ENCODE data around the gene CXCR6. TPM values are rescaled to one million over a fixed set of nuclear protein-coding genes. Genes with fewer than 3 reads are reported as not detected.
A peak's percentile ranks its signal among the peaks of the same experiment; 100 is the strongest.

The CXCR6 gene
- total RNA-seq, 2 donors from 2014 or later: 2.2 to 4.9 TPM

DNA sequence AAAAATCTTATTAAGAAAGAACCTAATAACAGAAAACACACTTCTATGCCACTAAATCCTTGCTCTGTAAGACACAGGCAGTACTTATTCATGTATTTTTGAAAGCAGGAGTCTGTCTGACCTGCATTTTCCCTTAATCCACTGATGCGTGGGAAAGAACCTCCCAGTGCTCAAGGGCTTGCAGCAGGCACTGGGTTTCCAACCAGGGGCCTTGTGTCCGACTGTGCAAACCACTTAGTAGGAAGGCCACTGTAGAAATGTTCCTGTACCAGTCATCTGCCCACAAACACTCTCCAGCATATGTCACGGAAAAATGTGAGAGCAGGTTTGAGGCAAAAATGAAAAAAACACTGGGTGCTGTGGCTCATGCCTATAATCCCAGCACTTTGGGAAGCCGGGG is 12.4 kb downstream of the CXCR6 start:
- Histone ChIP-seq H3K36me3 (peaks cover 76% of the 10 kb centered on the region), H3K9me3 (no peaks in the 10 kb centered on the region), H3K27me3 (replicated peaks; ENCODE audit: insufficient read depth) (no peaks in the 10 kb centered on the region), H3K27ac (no peak overlapping the region), H3K4me1 (ENCODE audit: control insufficient read depth in 1 of 2, low read depth in 2 of 2) (peaks cover 0 to 6% of the 10 kb centered on the region in 2 donors), H3K4me3 (no peak overlapping the region)
- TF ChIP-seq, protein P1, sequence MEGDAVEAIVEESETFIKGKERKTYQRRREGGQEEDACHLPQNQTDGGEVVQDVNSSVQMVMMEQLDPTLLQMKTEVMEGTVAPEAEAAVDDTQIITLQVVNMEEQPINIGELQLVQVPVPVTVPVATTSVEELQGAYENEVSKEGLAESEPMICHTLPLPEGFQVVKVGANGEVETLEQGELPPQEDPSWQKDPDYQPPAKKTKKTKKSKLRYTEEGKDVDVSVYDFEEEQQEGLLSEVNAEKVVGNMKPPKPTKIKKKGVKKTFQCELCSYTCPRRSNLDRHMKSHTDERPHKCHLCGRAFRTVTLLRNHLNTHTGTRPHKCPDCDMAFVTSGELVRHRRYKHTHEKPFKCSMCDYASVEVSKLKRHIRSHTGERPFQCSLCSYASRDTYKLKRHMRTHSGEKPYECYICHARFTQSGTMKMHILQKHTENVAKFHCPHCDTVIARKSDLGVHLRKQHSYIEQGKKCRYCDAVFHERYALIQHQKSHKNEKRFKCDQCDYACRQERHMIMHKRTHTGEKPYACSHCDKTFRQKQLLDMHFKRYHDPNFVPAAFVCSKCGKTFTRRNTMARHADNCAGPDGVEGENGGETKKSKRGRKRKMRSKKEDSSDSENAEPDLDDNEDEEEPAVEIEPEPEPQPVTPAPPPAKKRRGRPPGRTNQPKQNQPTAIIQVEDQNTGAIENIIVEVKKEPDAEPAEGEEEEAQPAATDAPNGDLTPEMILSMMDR (IDR thresholded peaks at IDR 0.05): no peak
- DNase-seq (ENCODE audit: low spot score) (no peak), ATAC-seq (ENCODE audit: insufficient number of reproducible peaks, low FRiP score, low read depth) (no peak)

DNA sequence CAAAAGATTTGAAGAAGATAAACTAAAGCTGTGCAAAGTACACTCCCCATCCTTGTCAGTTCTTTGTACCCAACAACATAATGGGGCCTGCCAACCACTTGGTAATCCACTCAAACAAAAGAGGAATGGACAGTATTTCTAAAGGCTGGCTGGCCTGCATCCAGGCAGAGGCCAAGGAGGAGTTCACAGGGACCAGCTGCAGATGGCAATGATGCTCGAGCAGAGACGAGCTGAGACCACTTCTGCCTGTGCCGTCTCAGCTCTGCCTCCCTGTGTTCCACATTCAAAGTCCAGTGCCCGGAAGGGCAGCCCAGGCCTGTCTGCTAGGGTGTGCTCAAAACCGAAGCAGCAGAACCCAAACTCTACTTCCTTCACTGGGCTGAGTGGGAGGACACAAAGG is 14.3 kb downstream of the CXCR6 start:
- H3K27ac ChIP-seq: no peak overlapping the region
- no peak for ATAC-seq (ENCODE audit: insufficient number of reproducible peaks, low FRiP score, low read depth)
- H3K4me1 ChIP-seq (ENCODE audit: control insufficient read depth in 1 of 2, low read depth in 2 of 2): no peaks in the 10 kb centered on the region
- H3K36me3 ChIP-seq: peaks cover 77% of the 10 kb centered on the region
- TF ChIP-seq, protein P1 (IDR thresholded peaks at IDR 0.05): no peak
- no peaks in the 10 kb centered on the region for H3K9me3 ChIP-seq
- no peak for DNase-seq (ENCODE audit: low spot score)
- H3K4me3 ChIP-seq: no peak overlapping the region
- no peaks in the 10 kb centered on the region for H3K27me3 ChIP-seq (replicated peaks; ENCODE audit: insufficient read depth)

DNA sequence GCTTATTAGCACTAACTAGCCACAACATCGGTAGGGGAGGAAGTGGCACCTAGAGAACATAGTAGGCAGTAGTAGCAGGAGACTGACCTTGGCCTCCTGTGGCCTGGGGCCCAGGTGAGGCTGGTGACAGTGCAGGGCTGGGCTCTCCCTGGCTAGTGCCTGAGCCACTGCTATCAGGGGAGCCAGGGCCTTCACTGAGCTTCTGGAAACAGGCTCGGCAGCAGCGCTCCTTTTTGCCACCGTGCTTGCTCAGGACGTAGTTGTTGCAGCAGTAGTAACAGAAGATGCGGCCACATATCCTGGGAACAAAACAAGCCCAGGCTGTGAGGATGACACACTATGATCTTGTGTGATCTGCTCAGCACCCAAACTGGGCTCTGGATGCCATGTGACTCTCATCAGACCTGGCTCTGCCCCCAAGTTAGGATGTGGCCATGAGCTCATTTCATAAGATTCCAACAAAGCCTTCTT is 15.1 kb downstream of the CXCR6 start:
- H3K27ac ChIP-seq: peak overlapping the region in 1 of 2 donors; percentile 12
- no peak for ATAC-seq (ENCODE audit: insufficient number of reproducible peaks, low FRiP score, low read depth)

DNA sequence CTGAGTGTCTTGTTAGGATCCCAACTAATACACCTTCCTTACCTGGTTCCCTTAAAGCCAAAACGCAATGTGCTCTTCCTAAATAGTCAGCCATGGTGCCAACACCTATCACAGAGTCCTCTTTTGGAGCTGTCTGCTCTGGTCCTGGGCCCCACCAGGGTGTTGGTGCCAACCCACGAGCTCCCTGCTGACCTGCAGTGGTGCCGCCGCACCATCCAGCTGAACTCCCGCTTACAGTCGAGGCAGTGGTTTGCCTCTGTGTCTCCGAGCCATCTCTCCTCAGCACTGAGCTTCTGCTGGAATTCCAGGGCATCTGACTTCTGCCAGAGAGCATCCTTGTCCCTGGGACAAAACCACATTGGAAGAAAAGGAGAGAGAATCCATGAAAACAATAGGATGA is 15.9 kb downstream of the CXCR6 start:
- H3K36me3 ChIP-seq: peaks cover 84% of the 10 kb centered on the region
- DNase-seq (ENCODE audit: low spot score): no peak
- ATAC-seq (ENCODE audit: insufficient number of reproducible peaks, low FRiP score, low read depth): no peak

More for the DNA sequence above, 15.1 kb downstream of the CXCR6 start:
- DNase-seq (ENCODE audit: low spot score): no peak
- TF ChIP-seq, protein P1 (IDR thresholded peaks at IDR 0.05): no peak
- no peaks in the 10 kb centered on the region for H3K27me3 ChIP-seq (replicated peaks; ENCODE audit: insufficient read depth)
- H3K9me3 ChIP-seq: no peaks in the 10 kb centered on the region
- H3K36me3 ChIP-seq: peaks cover 82% of the 10 kb centered on the region
- H3K4me1 ChIP-seq (ENCODE audit: control insufficient read depth in 1 of 2, low read depth in 2 of 2): no peaks in the 10 kb centered on the region
- no peak overlapping the region for H3K4me3 ChIP-seq

DNA sequence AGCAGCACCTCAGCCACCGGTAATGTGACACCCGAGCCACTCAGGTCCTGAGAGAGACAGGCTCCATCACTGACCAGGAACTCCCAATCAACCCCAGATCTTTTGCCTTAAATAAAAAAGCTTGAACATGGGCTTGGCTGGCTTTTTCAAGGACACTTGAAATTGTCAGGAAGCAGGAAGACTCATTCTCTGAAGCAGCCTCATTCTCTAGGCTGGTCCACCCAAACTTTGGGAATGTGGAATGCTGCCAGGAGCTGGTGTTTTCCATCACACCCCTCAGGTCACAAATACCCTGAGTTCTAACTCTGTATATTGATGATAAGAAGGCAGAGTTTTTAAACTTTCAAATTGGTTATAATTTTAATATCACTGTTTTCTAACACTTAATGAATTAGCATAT is 17.0 kb downstream of the CXCR6 start:
- Histone ChIP-seq H3K9me3 (no peaks in the 10 kb centered on the region), H3K4me3 (no peak overlapping the region), H3K27me3 (replicated peaks; ENCODE audit: insufficient read depth) (no peaks in the 10 kb centered on the region), H3K27ac (no peak overlapping the region), H3K36me3 (peaks cover 83% of the 10 kb centered on the region), H3K4me1 (ENCODE audit: control insufficient read depth in 1 of 2, low read depth in 2 of 2) (peaks cover 0 to 11% of the 10 kb centered on the region in 2 donors)
- no peak for ATAC-seq (ENCODE audit: insufficient number of reproducible peaks, low FRiP score, low read depth)
- TF ChIP-seq, protein P1 (IDR thresholded peaks at IDR 0.05): no peak
- DNase-seq (ENCODE audit: low spot score): no peak

More for the DNA sequence above, 15.9 kb downstream of the CXCR6 start:
- no peak overlapping the region for H3K4me3 ChIP-seq
- TF ChIP-seq, protein P1 (IDR thresholded peaks at IDR 0.05): no peak
- H3K27me3 ChIP-seq (replicated peaks; ENCODE audit: insufficient read depth): no peaks in the 10 kb centered on the region
- H3K4me1 ChIP-seq (ENCODE audit: control insufficient read depth in 1 of 2, low read depth in 2 of 2): no peaks in the 10 kb centered on the region
- H3K27ac ChIP-seq: peak overlapping the region in 1 of 2 donors; percentile 12
- H3K9me3 ChIP-seq: no peaks in the 10 kb centered on the region
